Astrocyte (in vitro differentiated cells and primary cell): ENCODE data around the gene ISCA1.

Experiments used
- EZH2 ChIP-seq: IDR thresholded peaks from 2 replicates; pipeline ENCODE4 v1.6.1; 2012; ENCODE audit warnings: mild to moderate bottlenecking, low read length, inconsistent platforms; ENCODE audit not compliant: insufficient read depth
- TF ChIP-seq, protein P1 (sequence below): IDR thresholded peaks from 2 replicates; pipeline ENCODE4 v1.5.1; 2011; ENCODE audit warnings: low read depth, mild to moderate bottlenecking, inconsistent platforms, low read length, moderate library complexity; ENCODE audit not compliant: insufficient read depth

DNA sequence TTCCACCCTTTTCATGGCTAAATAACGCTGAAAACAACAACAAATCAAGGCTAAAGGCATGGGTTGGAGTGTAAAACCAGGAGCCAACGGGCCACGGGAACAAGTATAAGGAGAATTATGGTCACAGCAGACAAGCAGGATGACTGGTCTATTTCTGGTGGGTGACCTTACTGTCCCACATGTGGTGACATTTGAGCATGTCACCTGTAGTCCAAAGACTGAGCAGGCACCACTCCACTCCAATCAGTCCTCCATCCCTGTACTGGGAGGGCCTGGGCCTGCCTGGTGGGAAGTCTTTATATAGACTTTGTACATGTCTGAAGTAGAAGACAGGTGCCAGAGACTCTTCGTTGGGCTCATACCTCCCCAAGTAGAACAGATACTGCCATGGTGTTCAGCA lies 59.7 kb downstream of the ISCA1 start:
- TF ChIP-seq, protein P1, sequence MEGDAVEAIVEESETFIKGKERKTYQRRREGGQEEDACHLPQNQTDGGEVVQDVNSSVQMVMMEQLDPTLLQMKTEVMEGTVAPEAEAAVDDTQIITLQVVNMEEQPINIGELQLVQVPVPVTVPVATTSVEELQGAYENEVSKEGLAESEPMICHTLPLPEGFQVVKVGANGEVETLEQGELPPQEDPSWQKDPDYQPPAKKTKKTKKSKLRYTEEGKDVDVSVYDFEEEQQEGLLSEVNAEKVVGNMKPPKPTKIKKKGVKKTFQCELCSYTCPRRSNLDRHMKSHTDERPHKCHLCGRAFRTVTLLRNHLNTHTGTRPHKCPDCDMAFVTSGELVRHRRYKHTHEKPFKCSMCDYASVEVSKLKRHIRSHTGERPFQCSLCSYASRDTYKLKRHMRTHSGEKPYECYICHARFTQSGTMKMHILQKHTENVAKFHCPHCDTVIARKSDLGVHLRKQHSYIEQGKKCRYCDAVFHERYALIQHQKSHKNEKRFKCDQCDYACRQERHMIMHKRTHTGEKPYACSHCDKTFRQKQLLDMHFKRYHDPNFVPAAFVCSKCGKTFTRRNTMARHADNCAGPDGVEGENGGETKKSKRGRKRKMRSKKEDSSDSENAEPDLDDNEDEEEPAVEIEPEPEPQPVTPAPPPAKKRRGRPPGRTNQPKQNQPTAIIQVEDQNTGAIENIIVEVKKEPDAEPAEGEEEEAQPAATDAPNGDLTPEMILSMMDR = no peak
- TF ChIP-seq EZH2 = no peak
